22Rv1 (cell line): ENCODE results near the gene LRMDA.

Experiments used
- CTCF ChIP-seq: fragments of 450-650 bp; IDR thresholded peaks from 2 replicates; pipeline ENCODE4 v1.5.1; 2017; ENCODE audit warnings: mild to moderate bottlenecking
- ZFX ChIP-seq: fragments of 450-650 bp; IDR thresholded peaks from 2 replicates; pipeline ENCODE4 v1.6.1; 2017; ENCODE audit warnings: antibody characterized with exemption, borderline replicate concordance

- no peak for TF ChIP-seq CTCF
- TF ChIP-seq ZFX = no peak
Observed at GRCh38 chr10:75643405-75643804, 212.0 kb downstream of the LRMDA start.
